WI38 (cell line): Measurements from ENCODE around the gene ADAMTSL3.

Experiments
- H3K4me3 ChIP-seq: 2 replicates; pipeline ENCODE4 v1.5.1; 2011; ENCODE audit warnings: low read depth, mild to moderate bottlenecking, control low read depth, low read length
- TF ChIP-seq, protein P1 (sequence below): IDR thresholded peaks from 2 replicates; pipeline ENCODE4 v1.5.1; 2012; ENCODE audit warnings: low read depth, mild to moderate bottlenecking, control low read depth, low read length

Gene ADAMTSL3

DNA sequence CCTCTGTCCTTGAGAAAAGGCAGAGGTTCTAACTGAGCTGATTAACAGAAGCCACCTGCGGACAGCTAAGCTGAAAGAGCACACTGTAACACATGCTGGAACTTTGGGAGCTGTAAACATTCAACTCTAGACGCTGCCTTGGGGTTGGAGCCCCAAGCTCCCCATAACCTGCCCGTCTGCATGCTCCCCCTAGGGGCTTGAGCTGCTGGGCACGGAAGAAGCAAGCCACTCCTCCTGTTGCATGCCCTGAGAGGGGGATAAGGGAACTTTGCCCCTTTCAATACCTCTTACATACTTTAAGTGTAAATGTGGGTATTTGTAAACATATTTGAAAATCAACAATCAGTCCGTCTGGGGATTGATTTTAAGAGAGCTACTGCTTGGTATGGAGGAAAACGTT, 188.4 kb downstream of the ADAMTSL3 start:
- TF ChIP-seq, protein P1, sequence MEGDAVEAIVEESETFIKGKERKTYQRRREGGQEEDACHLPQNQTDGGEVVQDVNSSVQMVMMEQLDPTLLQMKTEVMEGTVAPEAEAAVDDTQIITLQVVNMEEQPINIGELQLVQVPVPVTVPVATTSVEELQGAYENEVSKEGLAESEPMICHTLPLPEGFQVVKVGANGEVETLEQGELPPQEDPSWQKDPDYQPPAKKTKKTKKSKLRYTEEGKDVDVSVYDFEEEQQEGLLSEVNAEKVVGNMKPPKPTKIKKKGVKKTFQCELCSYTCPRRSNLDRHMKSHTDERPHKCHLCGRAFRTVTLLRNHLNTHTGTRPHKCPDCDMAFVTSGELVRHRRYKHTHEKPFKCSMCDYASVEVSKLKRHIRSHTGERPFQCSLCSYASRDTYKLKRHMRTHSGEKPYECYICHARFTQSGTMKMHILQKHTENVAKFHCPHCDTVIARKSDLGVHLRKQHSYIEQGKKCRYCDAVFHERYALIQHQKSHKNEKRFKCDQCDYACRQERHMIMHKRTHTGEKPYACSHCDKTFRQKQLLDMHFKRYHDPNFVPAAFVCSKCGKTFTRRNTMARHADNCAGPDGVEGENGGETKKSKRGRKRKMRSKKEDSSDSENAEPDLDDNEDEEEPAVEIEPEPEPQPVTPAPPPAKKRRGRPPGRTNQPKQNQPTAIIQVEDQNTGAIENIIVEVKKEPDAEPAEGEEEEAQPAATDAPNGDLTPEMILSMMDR: no peak
- H3K4me3 ChIP-seq: no peak overlapping the region

DNA sequence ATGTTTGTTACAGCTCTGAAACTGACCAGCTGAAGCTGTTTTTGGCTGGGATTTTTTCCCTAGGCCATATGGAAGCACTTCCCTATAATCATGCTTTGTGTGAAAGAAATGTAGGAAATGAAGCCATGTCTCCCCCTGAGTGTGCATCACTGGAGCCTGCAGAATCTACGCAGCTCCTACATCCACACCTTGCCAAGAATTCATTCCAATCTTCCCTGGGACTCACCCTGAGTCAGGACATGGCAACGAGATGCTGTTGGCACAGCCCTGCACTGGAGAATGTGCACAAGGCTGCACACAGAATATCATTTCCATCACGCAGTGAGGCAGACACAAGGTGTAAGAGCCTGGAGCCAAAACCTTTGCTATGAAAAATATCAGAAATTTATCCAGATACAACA, 189.5 kb downstream of the ADAMTSL3 start:
- TF ChIP-seq, protein P1: no peak
- H3K4me3 ChIP-seq: no peak overlapping the region

DNA sequence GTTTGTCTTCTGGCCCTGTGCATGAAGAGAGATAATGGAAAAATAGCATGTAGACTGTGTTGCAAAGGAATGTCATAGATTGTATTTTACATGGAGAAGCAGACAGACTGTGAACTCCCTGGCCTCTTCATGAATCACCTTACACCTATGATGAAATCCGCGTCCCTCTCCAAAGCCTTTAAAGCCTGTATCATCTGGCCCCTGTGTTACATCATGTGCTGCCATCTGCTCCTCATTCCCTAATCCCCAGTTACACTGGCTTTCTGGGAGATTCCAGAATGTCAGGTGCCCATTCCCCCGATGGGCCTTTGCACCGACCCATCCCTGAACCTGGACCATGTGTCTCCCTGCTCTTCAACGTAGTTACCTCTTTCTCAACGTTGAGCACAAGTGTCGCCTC, 190.8 kb downstream of the ADAMTSL3 start:
- TF ChIP-seq, protein P1: no peak
- no peak overlapping the region for H3K4me3 ChIP-seq

DNA sequence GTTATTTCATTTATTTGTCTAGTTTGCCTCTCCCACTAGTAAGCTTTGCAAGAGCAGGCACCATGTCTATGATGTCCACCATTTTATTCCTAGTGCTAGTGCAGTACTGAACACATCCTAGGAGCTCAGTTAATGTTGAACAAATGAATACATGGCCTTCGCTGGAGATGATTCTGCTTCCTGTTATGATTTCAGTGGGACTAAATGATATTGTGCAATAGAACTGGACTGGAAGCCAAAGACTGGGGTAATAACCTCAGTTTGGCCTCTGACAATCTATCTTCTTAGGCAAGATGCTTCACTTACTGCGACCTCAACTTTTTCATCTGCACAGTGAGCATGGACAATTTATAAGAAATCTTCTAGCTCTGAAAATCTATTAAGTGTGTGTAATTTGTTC, 191.3 kb downstream of the ADAMTSL3 start:
- TF ChIP-seq, protein P1: no peak

DNA sequence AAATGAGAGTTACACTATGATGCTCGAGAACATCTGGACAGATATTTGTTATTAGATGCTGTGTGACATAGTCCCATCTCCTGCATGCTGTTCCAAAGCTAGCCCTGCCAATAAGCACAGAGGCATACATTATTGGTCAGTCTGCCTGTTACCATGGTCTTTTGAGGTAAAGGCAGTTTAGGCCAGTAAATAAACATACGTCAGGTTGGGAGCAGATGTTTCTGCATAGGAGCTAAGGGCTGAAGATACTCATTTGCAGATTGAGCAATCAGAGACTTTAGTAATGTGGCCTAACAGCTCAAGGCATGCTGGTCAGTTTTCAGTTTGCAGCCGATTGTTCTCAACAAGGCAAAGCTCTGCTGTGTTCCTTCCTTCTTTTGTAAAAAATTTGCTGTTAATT, 192.9 kb downstream of the ADAMTSL3 start:
- TF ChIP-seq, protein P1: no peak
- no peak overlapping the region for H3K4me3 ChIP-seq

More for the DNA sequence above, 191.3 kb downstream of the ADAMTSL3 start:
- no peak overlapping the region for H3K4me3 ChIP-seq

DNA sequence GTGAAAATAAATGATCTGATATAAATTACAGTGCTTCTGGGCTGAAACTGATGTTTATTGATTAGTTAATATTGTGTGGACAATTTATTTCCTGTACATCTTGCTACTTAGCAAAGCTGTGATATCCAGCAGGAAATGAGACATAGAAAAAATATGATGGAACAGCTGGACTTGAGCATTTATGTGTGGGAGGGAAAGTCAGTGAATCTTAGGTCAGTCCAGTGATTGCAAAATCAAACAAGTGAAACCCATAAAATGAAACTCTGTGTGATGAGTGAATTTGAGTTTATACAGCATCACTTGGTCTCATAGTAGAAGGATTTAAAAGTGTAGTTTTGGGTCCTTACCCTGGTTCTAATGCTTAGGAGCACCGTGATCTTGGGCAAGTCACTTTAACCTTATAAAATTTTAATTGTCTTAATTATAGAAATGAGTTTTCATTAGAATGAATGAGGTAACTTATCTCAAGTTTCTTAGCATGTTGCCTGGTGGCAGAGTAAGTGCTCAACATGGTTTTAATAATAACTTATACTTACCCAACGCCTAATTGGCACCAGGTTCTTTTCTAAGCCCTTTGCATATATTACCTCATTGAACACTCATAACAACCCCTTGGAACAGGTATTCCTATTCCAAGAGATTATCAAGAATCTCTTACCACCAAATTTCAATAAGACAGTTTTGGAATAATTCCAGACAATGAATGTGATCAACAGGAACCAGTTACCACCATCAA, 194.6 kb downstream of the ADAMTSL3 start:
- H3K4me3 ChIP-seq: no peak overlapping the region
- TF ChIP-seq, protein P1: no peak

DNA sequence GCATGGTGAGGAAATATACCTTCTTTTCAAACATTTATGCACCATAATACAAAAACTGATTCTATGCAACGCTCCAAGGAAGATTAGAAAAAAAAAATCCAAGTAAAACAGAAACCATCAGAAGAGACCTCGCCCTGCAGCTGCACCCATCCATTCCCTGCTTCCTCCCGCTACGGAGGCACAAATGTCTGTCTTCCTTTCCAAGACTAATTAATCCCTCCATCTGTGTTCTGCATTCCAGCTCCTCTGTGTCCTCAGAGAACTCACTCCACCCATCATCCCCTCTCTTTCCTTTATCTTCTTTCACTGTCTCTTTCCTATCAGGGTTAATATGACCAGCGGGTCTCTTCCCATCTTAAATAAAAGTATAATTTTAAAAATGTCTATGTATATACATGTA, 196.1 kb downstream of the ADAMTSL3 start:
- H3K4me3 ChIP-seq: no peak overlapping the region
- TF ChIP-seq, protein P1: no peak
